ENCODE results near the gene PRMT1. TPM values are rescaled to one million over a fixed set of nuclear protein-coding genes. Genes with fewer than 3 reads are reported as not detected.
A peak's percentile ranks its signal among the peaks of the same experiment; 100 is the strongest.

Gene PRMT1
- total and polyA plus RNA-seq, 9 of the 15 experiments (the other 6 are each of a cell fraction or from before 2014, with no cell fraction given) = 13.3 to 464 (median 326) TPM

DNA sequence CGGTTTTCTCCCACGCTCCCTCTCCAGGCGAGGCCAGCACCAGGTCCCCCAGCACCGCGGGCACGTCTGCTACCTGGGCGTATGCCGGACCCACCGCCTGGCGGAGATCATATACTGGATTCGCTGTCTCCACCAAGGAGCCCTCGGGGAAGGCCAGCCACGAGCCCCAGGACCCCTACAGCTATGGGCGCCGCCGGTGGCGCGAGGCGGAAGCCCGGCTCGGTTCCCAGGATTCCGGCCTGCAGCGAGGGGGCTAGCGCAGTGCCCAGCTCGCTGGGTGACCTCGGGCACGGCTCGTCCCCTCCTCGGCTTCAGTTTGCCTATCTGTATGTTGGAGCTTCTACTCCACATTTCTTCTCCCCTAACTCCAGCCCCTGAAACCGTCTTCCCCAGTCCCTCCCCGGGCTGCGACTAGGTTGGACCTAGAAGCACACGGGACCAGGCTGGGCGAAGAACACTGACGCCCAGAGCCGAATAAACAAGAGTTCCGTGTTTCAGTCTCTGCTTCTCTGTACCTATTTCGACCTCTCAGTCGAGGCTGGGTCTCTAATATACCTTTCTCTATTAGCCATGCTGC lies 13.1 kb downstream of the PRMT1 start:
- Histone ChIP-seq H3K9me1 (ENCODE audit: control insufficient read depth, insufficient read depth, low read length) (no peaks in the 10 kb centered on the region), H3K4me1 (replicated peaks in 1 of 2; ENCODE audit: control insufficient read depth in 2 of 2, insufficient read depth in 2 of 2, low read length in 2 of 2) (peaks cover 0 to 57% of the 10 kb centered on the region in 2 experiments; a peak in 2 of 5 replicates), H3K27ac (ENCODE audit: extremely low read depth, low read depth, low read length) (no peak overlapping the region), H2AFZ (ENCODE audit: low read depth, low read length) (no peak overlapping the region), H3K4me2 (ENCODE audit: insufficient read depth, low read length) (no peak overlapping the region), H3K27me3 (ENCODE audit: control insufficient read depth in 2 of 2, insufficient read depth in 2 of 2, low read length in 2 of 2) (no peaks in the 10 kb centered on the region), H3K36me3 (ENCODE audit: control insufficient read depth, insufficient read depth, low read length) (peaks cover 42% of the 10 kb centered on the region; the same call in 2 of the 3 replicates), H3K4me3 (no peak overlapping the region), H3K9me3 (replicated peaks; ENCODE audit: control insufficient read depth, insufficient read depth, low read depth, low read length) (no peaks in the 10 kb centered on the region), H4K20me1 (replicated peaks; ENCODE audit: control insufficient read depth, insufficient read depth, low read length) (no peaks in the 10 kb centered on the region), H3K79me2 (ENCODE audit: control insufficient read depth, insufficient read depth, low read length) (no peaks in the 10 kb centered on the region), H3K9ac (ENCODE audit: insufficient read depth in 1 of 2, low read depth in 2 of 2, low read length in 2 of 2) (no peak overlapping the region)
- intact Hi-C loops (cut with micrococcal nuclease) = no loop called here
- WGBS (ENCODE audit: insufficient coverage, low coverage, missing lambda C conversion rate) = 93% methylated on average over 27 of the region's 39 CpGs
- ChIA-PET CTCF (ENCODE audit: low intra/inter-chr PET ratio) (no interaction called here), POLR2A (interaction anchor here (1.5 kb wide), 1 partner anchor 14 kb away, joined by 4 read pairs; no protein-coding TSS in a partner anchor)
- TF ChIP-seq, protein P1, sequence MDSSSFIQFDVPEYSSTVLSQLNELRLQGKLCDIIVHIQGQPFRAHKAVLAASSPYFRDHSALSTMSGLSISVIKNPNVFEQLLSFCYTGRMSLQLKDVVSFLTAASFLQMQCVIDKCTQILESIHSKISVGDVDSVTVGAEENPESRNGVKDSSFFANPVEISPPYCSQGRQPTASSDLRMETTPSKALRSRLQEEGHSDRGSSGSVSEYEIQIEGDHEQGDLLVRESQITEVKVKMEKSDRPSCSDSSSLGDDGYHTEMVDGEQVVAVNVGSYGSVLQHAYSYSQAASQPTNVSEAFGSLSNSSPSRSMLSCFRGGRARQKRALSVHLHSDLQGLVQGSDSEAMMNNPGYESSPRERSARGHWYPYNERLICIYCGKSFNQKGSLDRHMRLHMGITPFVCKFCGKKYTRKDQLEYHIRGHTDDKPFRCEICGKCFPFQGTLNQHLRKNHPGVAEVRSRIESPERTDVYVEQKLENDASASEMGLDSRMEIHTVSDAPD (CRISPR knock-in tag; IDR thresholded peaks at IDR 0.05) = no peak
- TF ChIP-seq HOXB6 (CRISPR knock-in tag; IDR thresholded peaks at IDR 0.05; ENCODE audit: borderline replicate concordance) (no peak), ILK (tag; IDR thresholded peaks at IDR 0.05; ENCODE audit: borderline replicate concordance, low read depth) (no peak), RBFOX2 (IDR thresholded peaks at IDR 0.05; ENCODE audit: low read depth, low read length) (peak; percentile 5; the same call in 1 of the 2 replicates), ZNF253 (CRISPR knock-in tag; conservative IDR thresholded peaks at IDR 0.05) (no peak), ARNT (IDR thresholded peaks at IDR 0.05) (no peak), RBM34 (IDR thresholded peaks at IDR 0.05; ENCODE audit: borderline replicate concordance, insufficient read depth, low read length) (no peak), NUFIP1 (IDR thresholded peaks at IDR 0.05; ENCODE audit: partially characterized antibody) (no peak), CBX8 (IDR thresholded peaks at IDR 0.05; ENCODE audit: borderline replicate concordance, extremely low read depth, low read depth, low read length, poor library complexity, severe bottlenecking) (no peak), POLR2G (IDR thresholded peaks at IDR 0.05; ENCODE audit: low read depth, low read length) (peak; percentile 35), ZNF133 (CRISPR knock-in tag; IDR thresholded peaks at IDR 0.05) (no peak), ETV5 (CRISPR knock-in tag; IDR thresholded peaks at IDR 0.05; ENCODE audit: low read depth) (no peak), CBX1 (IDR thresholded peaks at IDR 0.05; ENCODE audit: low read depth) (no peak), ZNF696 (CRISPR knock-in tag; conservative IDR thresholded peaks at IDR 0.05) (no peak)
- TF ChIP-seq, protein P2, sequence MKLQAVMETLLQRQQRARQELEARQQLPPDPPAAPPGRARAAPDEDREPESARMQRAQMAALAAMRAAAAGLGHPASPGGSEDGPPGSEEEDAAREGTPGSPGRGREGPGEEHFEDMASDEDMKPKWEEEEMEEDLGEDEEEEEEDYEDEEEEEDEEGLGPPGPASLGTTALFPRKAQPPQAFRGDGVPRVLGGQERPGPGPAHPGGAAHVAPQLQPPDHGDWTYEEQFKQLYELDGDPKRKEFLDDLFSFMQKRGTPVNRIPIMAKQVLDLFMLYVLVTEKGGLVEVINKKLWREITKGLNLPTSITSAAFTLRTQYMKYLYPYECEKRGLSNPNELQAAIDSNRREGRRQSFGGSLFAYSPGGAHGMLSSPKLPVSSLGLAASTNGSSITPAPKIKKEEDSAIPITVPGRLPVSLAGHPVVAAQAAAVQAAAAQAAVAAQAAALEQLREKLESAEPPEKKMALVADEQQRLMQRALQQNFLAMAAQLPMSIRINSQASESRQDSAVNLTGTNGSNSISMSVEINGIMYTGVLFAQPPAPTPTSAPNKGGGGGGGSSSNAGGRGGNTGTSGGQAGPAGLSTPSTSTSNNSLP (IDR thresholded peaks at IDR 0.05; ENCODE audit: borderline replicate concordance, low read depth, low read length) = no peak
- in situ Hi-C loops (cut with MboI) = no loop called here
- DNase-seq (ENCODE audit: extremely low read depth in 1 of 4, low spot score in 3 of 4) (no peak), ATAC-seq (no peak), FAIRE-seq (no peak)
- no TSS peak for BruUV-seq (replicated peaks)
